Astrocyte (in vitro differentiated cells and primary cell): Measurements from ENCODE around the gene CCDC158. TPM values are rescaled to one million over a fixed set of nuclear protein-coding genes. Genes with fewer than 3 reads are reported as not detected.

ENCODE experiments used
- DNase-seq: peaks from one replicate; pipeline ENCODE4 v3.0.0-alpha.2; 2010; ENCODE audit warnings: low read depth
- FAIRE-seq: peaks from 2 replicates; lab custom pipeline; 2011; peaks lifted over from hg19 to GRCh38; lab: Jason Lieb, UNC
- H2AFZ ChIP-seq: 2 replicates; pipeline ENCODE4 v1.6.0; 2012; ENCODE audit warnings: low read depth, low read length, inconsistent platforms
- H3K27ac ChIP-seq: 2 replicates; pipeline ENCODE4 v1.5.1; 2011; ENCODE audit warnings: low read depth, low read length, inconsistent platforms
- H3K27me3 ChIP-seq: 2 replicates; pipeline ENCODE4 v1.6.0; 2011; ENCODE audit warnings: low read length, inconsistent platforms; ENCODE audit not compliant: insufficient read depth
- H3K36me3 ChIP-seq: 2 replicates; pipeline ENCODE4 v1.5.1; 2011; ENCODE audit warnings: low read length, inconsistent platforms; ENCODE audit not compliant: insufficient read depth
- H3K4me1 ChIP-seq: 2 replicates; pipeline ENCODE4 v1.5.1; 2011; ENCODE audit warnings: low read length, inconsistent platforms; ENCODE audit not compliant: insufficient read depth
- H3K4me2 ChIP-seq: 2 replicates; pipeline ENCODE4 v1.6.0; 2012; ENCODE audit warnings: low read length, inconsistent platforms
- H3K4me3 ChIP-seq: 2 replicates; pipeline ENCODE4 v1.5.1; 2011; ENCODE audit warnings: low read depth, mild to moderate bottlenecking, low read length, inconsistent platforms; ENCODE audit not compliant: insufficient read depth
- H3K79me2 ChIP-seq: 2 replicates; pipeline ENCODE4 v1.6.0; 2012; ENCODE audit warnings: mild to moderate bottlenecking, low read length, inconsistent platforms; ENCODE audit not compliant: insufficient read depth
- H3K9ac ChIP-seq: 2 replicates; pipeline ENCODE4 v1.6.0; 2012; ENCODE audit warnings: mild to moderate bottlenecking, low read length, inconsistent platforms
- H3K9me3 ChIP-seq: 2 replicates; pipeline ENCODE4 v1.5.1; 2012; ENCODE audit warnings: low read depth, mild to moderate bottlenecking, low read length, inconsistent platforms; ENCODE audit not compliant: insufficient read depth
- H4K20me1 ChIP-seq: 2 replicates; pipeline ENCODE4 v1.6.0; 2012; ENCODE audit warnings: low read length, inconsistent platforms; ENCODE audit not compliant: insufficient read depth
- H3K27ac Mint-ChIP-seq: one replicate; pipeline ENCODE4 v1.8.0; 2021; ENCODE audit warnings: mild to moderate bottlenecking, mixed read lengths; ENCODE audit not compliant: unreplicated experiment
- H3K27me3 Mint-ChIP-seq: one replicate; pipeline ENCODE4 v1.8.0; 2021; ENCODE audit warnings: low read depth, mixed read lengths; ENCODE audit not compliant: unreplicated experiment
- H3K36me3 Mint-ChIP-seq: one replicate; pipeline ENCODE4 v1.8.0; 2021; ENCODE audit warnings: low read depth, mixed read lengths; ENCODE audit not compliant: unreplicated experiment
- H3K4me1 Mint-ChIP-seq: one replicate; pipeline ENCODE4 v1.8.0; 2021; ENCODE audit warnings: low read depth, mixed read lengths; ENCODE audit not compliant: unreplicated experiment
- H3K4me3 Mint-ChIP-seq: one replicate; pipeline ENCODE4 v1.8.0; 2021; ENCODE audit warnings: mild to moderate bottlenecking, moderate library complexity, mixed read lengths; ENCODE audit not compliant: unreplicated experiment
- H3K9me3 Mint-ChIP-seq: one replicate; pipeline ENCODE4 v1.8.0; 2021; ENCODE audit warnings: mild to moderate bottlenecking, mixed read lengths; ENCODE audit not compliant: unreplicated experiment
- CTCF ChIP-seq: IDR thresholded peaks from 2 replicates; pipeline ENCODE4 v1.5.1; 2011; ENCODE audit warnings: low read depth, mild to moderate bottlenecking, inconsistent platforms, low read length, moderate library complexity; ENCODE audit not compliant: insufficient read depth
- EZH2 ChIP-seq: IDR thresholded peaks from 2 replicates; pipeline ENCODE4 v1.6.1; 2012; ENCODE audit warnings: mild to moderate bottlenecking, low read length, inconsistent platforms; ENCODE audit not compliant: insufficient read depth
- total RNA-seq: library from RNA; stranded (reverse); gene quantifications from 2 replicates; pipeline ENCODE4 v1.2.1, GENCODE V29; 2021

The CCDC158 gene
- total RNA-seq, 1 donor from 2014 or later = not detected

DNA sequence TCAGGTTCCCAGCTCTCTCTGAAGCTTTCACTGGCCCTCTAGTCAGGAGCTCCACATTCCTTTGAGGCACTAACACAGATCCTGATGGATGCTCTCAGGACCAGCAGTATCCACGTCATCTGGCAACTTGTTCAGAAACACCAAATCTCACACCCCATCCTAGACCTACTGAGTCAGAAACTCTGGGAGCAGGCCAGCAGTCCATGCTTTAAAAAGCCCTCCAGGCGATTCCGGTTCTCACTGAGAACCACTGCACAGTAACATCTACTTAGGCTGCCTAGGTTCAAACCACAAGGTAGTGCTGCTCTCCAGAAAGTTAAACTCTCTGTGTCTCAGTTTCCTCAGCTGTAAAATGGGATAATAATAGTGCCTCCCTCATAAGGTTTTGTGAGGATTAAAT, 55.3 kb downstream of the CCDC158 start:
- Mint-ChIP-seq H3K4me3 (no peak overlapping the region), H3K27me3 (peaks cover 9% of the 10 kb centered on the region), H3K4me1 (peaks cover 10% of the 10 kb centered on the region), H3K9me3 (peaks cover 2% of the 10 kb centered on the region), H3K36me3 (peaks cover 1% of the 10 kb centered on the region), H3K27ac (peak overlapping the region; percentile 49)
- Histone ChIP-seq H3K4me3 (no peak overlapping the region), H3K79me2 (no peaks in the 10 kb centered on the region), H3K27me3 (no peaks in the 10 kb centered on the region), H3K27ac (no peak overlapping the region), H3K4me2 (no peak overlapping the region), H3K4me1 (no peaks in the 10 kb centered on the region), H3K36me3 (no peaks in the 10 kb centered on the region), H3K9ac (no peak overlapping the region), H3K9me3 (no peaks in the 10 kb centered on the region), H4K20me1 (no peaks in the 10 kb centered on the region), H2AFZ (no peak overlapping the region)
- DNase-seq (peak; percentile 35), FAIRE-seq (no peak)
- no peak for TF ChIP-seq EZH2

DNA sequence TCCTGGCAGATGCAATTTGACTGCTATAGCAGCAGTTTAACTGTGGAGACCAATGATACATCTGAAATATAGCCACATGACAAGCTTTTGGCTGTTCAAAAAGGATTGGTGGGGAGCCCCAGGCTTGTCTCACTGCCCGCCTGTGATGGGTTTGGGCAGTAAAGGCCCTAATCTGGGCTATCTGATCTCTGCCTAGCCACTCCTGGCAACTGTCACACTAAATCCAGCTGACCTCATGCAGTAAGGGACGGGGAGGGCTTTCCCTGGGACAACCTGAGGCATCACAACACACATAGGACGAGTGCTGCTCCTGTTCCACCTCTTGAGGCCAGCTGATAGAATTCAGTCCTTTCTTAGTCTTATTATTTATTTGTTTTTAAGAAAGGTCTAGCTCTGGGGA, 56.2 kb downstream of the CCDC158 start:
- FAIRE-seq (no peak), DNase-seq (no peak)
- Mint-ChIP-seq H3K27ac (no peak overlapping the region), H3K27me3 (peaks cover 9% of the 10 kb centered on the region), H3K36me3 (peaks cover 1% of the 10 kb centered on the region), H3K4me3 (no peak overlapping the region), H3K9me3 (peaks cover 5% of the 10 kb centered on the region), H3K4me1 (peaks cover 10% of the 10 kb centered on the region)
- TF ChIP-seq EZH2 (no peak), CTCF (no peak)
- Histone ChIP-seq H2AFZ (no peak overlapping the region), H3K27ac (no peak overlapping the region), H3K9me3 (no peaks in the 10 kb centered on the region), H3K4me1 (no peaks in the 10 kb centered on the region), H3K9ac (no peak overlapping the region), H3K4me2 (no peak overlapping the region), H3K27me3 (no peaks in the 10 kb centered on the region), H3K36me3 (no peaks in the 10 kb centered on the region), H3K79me2 (no peaks in the 10 kb centered on the region), H3K4me3 (no peak overlapping the region), H4K20me1 (no peaks in the 10 kb centered on the region)

DNA sequence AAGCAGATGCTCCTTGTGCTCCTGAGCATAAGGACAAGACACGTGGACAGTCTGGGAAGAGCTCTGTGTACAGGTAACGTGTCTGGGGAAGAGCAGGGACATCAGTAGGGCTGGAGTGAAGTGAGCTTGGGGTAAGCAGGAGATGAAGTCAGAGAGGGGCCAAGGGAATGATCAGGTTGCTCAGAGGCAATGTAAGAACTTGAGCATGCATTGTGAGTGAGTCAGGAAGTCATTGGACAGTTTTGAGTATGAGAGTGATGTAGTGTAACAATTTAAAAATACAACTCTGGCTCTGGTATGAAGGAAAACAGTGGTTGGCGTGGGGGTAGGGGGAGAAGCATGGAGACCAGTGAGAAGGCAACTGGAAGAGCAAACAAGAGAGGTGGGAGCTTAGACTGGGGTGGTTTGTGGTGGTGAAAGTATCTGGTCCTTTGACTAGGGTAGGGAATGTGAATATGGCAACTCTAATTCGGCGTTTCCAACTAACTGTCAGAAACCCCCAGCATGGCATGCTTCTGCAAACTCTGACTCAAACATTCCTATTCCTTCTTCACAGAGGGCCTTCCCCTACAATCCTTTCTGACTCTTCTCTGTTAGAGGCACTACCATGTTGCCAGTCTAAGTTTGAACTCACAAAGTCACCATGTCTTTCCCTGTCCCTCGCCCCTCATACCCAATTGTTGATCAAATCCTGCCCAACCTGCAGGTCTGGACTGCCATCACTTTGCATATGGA, 57.2 kb downstream of the CCDC158 start:
- peaks cover 1% of the 10 kb centered on the region for H3K36me3 Mint-ChIP-seq
- H3K4me3 Mint-ChIP-seq = no peak overlapping the region
- H3K27ac Mint-ChIP-seq = no peak overlapping the region
- DNase-seq (peak; percentile 39), FAIRE-seq (no peak)
- Histone ChIP-seq H3K36me3 (no peaks in the 10 kb centered on the region), H4K20me1 (no peaks in the 10 kb centered on the region), H3K4me2 (no peak overlapping the region), H3K9ac (no peak overlapping the region), H3K4me3 (no peak overlapping the region), H3K4me1 (no peaks in the 10 kb centered on the region), H3K27ac (no peak overlapping the region), H3K9me3 (no peaks in the 10 kb centered on the region), H2AFZ (no peak overlapping the region), H3K79me2 (no peaks in the 10 kb centered on the region), H3K27me3 (no peaks in the 10 kb centered on the region)
- peaks cover 9% of the 10 kb centered on the region for H3K27me3 Mint-ChIP-seq
- TF ChIP-seq EZH2 (no peak), CTCF (no peak)
- H3K9me3 Mint-ChIP-seq = peaks cover 8% of the 10 kb centered on the region
- H3K4me1 Mint-ChIP-seq = peaks cover 10% of the 10 kb centered on the region
